WTC11 (cell line): ENCODE results near the gene RPS6KA2. TPM values are rescaled to one million over a fixed set of nuclear protein-coding genes. Genes with fewer than 3 reads are reported as not detected.

Source experiments
- ATAC-seq: fragments of 200-7000 bp; cut with Tn5 transposase; 2 replicates; pipeline ENCODE4 v1.10.0; 2021; ENCODE audit warnings: mild to moderate bottlenecking, moderate library complexity
- CTCF ChIA-PET: fragments of 300-600 bp; sonication (Branson Sonifier 250); formaldehyde crosslinking; loops from one replicate; lab custom pipeline; 2021; ENCODE audit warnings: antibody characterized with exemption; lab: Charles Lee
- POLR2A ChIA-PET: fragments of 350-600 bp; sonication (Branson Sonifier 250); formaldehyde crosslinking; loops from one replicate; lab custom pipeline; 2021; ENCODE audit warnings: antibody characterized with exemption; lab: Charles Lee
- DNase-seq: peaks from one replicate; pipeline ENCODE4 v3.0.0; 2021; ENCODE audit warnings: low spot score
- H3K27ac Mint-ChIP-seq: 2 replicates; pipeline ENCODE4 v1.8.0; 2021; ENCODE audit warnings: mixed read lengths
- H3K27me3 Mint-ChIP-seq: 2 replicates; pipeline ENCODE4 v1.8.0; 2021; ENCODE audit warnings: low read depth, mild to moderate bottlenecking, moderate library complexity, mixed read lengths
- H3K36me3 Mint-ChIP-seq: 2 replicates; pipeline ENCODE4 v1.8.0; 2021; ENCODE audit warnings: mixed read lengths
- H3K4me1 Mint-ChIP-seq: 2 replicates; pipeline ENCODE4 v1.8.0; 2022; ENCODE audit warnings: mixed read lengths
- H3K4me3 Mint-ChIP-seq: 2 replicates; pipeline ENCODE4 v1.8.0; 2021; ENCODE audit warnings: mild to moderate bottlenecking, moderate library complexity, mixed read lengths
- H3K9me3 Mint-ChIP-seq: 2 replicates; pipeline ENCODE4 v1.8.0; 2021; ENCODE audit warnings: mixed read lengths
- CBFB ChIP-seq: sonication (generic); formaldehyde crosslinking; IDR thresholded peaks from 2 replicates; pipeline ENCODE4 v1.8.1; 2022; ENCODE audit warnings: mild to moderate bottlenecking, low read depth, missing genetic modification reagents
- CREM ChIP-seq: sonication (generic); formaldehyde crosslinking; IDR thresholded peaks from 2 replicates; pipeline ENCODE4 v1.8.1; 2022; ENCODE audit warnings: mild to moderate bottlenecking, missing genetic modification reagents, moderate library complexity
- FOXK1 ChIP-seq: sonication (generic); formaldehyde crosslinking; IDR thresholded peaks from 2 replicates; pipeline ENCODE4 v1.8.0; 2022; ENCODE audit warnings: mild to moderate bottlenecking, moderate library complexity, missing genetic modification reagents
- HMGA2 ChIP-seq: fragments of 250-450 bp; sonication (Bioruptor Pico); IDR thresholded peaks from 2 replicates; pipeline ENCODE4 v1.4.0; 2021; ENCODE audit warnings: mild to moderate bottlenecking, moderate library complexity
- IRF2 ChIP-seq: sonication (generic); formaldehyde crosslinking; IDR thresholded peaks from 2 replicates; pipeline ENCODE4 v1.8.0; 2022; ENCODE audit warnings: low read depth, missing genetic modification reagents, borderline replicate concordance
- JUN ChIP-seq: sonication (generic); formaldehyde crosslinking; IDR thresholded peaks from 2 replicates; pipeline ENCODE4 v1.8.0; 2023; ENCODE audit warnings: mild to moderate bottlenecking, missing genetic modification reagents
- MYBL2 ChIP-seq: sonication (generic); formaldehyde crosslinking; IDR thresholded peaks from 2 replicates; pipeline ENCODE4 v1.8.1; 2023; ENCODE audit warnings: mild to moderate bottlenecking, moderate library complexity, missing genetic modification reagents
- NR2C2 ChIP-seq: sonication (generic); formaldehyde crosslinking; IDR thresholded peaks from 2 replicates; pipeline ENCODE4 v1.8.0; 2022; ENCODE audit warnings: mild to moderate bottlenecking, missing genetic modification reagents
- PRRX2 ChIP-seq: fragments of 250-450 bp; sonication (Bioruptor Pico); IDR thresholded peaks from 2 replicates; pipeline ENCODE4 v1.8.0; 2021; ENCODE audit warnings: mild to moderate bottlenecking
- RELA ChIP-seq: sonication (generic); formaldehyde crosslinking; IDR thresholded peaks from 2 replicates; pipeline ENCODE4 v1.8.1; 2022; ENCODE audit warnings: missing genetic modification reagents, mild to moderate bottlenecking, borderline replicate concordance
- SMAD3 ChIP-seq: sonication (generic); formaldehyde crosslinking; IDR thresholded peaks from 2 replicates; pipeline ENCODE4 v1.8.0; 2022; ENCODE audit warnings: missing genetic modification reagents, mild to moderate bottlenecking, borderline replicate concordance
- SOX15 ChIP-seq: fragments of 250-450 bp; sonication (Bioruptor Pico); IDR thresholded peaks from 2 replicates; pipeline ENCODE4 v1.9.0; 2021; ENCODE audit warnings: mild to moderate bottlenecking
- ZBTB21 ChIP-seq: sonication (generic); formaldehyde crosslinking; IDR thresholded peaks from 2 replicates; pipeline ENCODE4 v1.8.1; 2023; ENCODE audit warnings: mild to moderate bottlenecking, missing genetic modification reagents, borderline replicate concordance
- ZNF121 ChIP-seq: sonication (generic); formaldehyde crosslinking; IDR thresholded peaks from 2 replicates; pipeline ENCODE4 v1.8.0; 2023; ENCODE audit warnings: missing genetic modification reagents
- ZNF263 ChIP-seq: sonication (generic); formaldehyde crosslinking; IDR thresholded peaks from 2 replicates; pipeline ENCODE4 v1.8.1; 2022; ENCODE audit warnings: low read depth, mild to moderate bottlenecking, moderate library complexity, missing genetic modification reagents
- total RNA-seq: library from RNA; stranded (reverse); gene quantifications from 3 replicates; pipeline ENCODE4 v1.2.3, GENCODE V29; 2021
- TF ChIP-seq, protein P1 (sequence below): sonication (generic); formaldehyde crosslinking; IDR thresholded peaks from 2 replicates; pipeline ENCODE4 v1.8.0; 2022; ENCODE audit warnings: mild to moderate bottlenecking, missing genetic modification reagents
- TF ChIP-seq, protein P2 (sequence below): sonication (generic); formaldehyde crosslinking; IDR thresholded peaks from 2 replicates; pipeline ENCODE4 v1.8.1; 2023; ENCODE audit warnings: mild to moderate bottlenecking, missing genetic modification reagents
- TF ChIP-seq, protein P3 (sequence below): sonication (generic); formaldehyde crosslinking; conservative IDR thresholded peaks from 2 replicates; pipeline ENCODE4 v1.8.1; 2022; ENCODE audit warnings: mild to moderate bottlenecking, missing genetic modification reagents
- TF ChIP-seq, protein P4 (sequence below): fragments of 250-450 bp; sonication (Bioruptor Pico); IDR thresholded peaks from 2 replicates; pipeline ENCODE4 v1.9.0; 2021; ENCODE audit warnings: moderate library complexity, mild to moderate bottlenecking, inconsistent platforms, borderline replicate concordance
- TF ChIP-seq, protein P5 (sequence below): fragments of 250-450 bp; sonication (Bioruptor Pico); IDR thresholded peaks from 2 replicates; pipeline ENCODE4 v1.9.0; 2021; ENCODE audit warnings: mild to moderate bottlenecking
- TF ChIP-seq, protein P6 (sequence below): sonication (generic); formaldehyde crosslinking; conservative IDR thresholded peaks from 2 replicates; pipeline ENCODE4 v1.8.1; 2023; ENCODE audit warnings: mild to moderate bottlenecking, low read depth, missing genetic modification reagents, moderate library complexity
- TF ChIP-seq, protein P7 (sequence below): sonication (generic); formaldehyde crosslinking; IDR thresholded peaks from 2 replicates; pipeline ENCODE4 v1.8.0; 2023; ENCODE audit warnings: missing genetic modification reagents, mild to moderate bottlenecking, borderline replicate concordance

Gene RPS6KA2
- total RNA-seq, 1 experiment from 2014 or later, result 24.2 TPM

DNA sequence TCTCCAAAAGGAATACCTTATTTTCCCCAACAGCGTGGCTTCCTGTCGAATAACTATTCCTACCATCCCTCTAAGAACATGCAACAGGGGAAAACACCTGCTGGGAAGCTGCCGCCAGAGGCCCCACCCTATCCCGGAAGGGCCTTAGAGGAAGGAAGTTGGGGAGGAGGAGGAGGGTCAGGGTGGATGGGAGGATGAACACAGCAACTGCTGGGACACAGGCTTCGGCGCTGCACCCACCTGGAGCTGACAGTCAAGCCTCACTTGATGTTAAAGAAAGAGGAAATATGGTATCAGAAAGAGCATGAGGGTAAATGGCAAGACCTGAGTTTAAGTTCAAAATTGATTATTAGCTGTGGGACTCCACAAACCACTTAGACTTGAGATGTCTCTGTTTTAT is 36.5 kb upstream of the RPS6KA2 start:
- ChIA-PET POLR2A (no interaction called here), CTCF (interaction anchor here (0.5 kb wide), 1 partner anchor 36 kb away, joined by 3 read pairs; no protein-coding TSS in a partner anchor)
- H3K36me3 Mint-ChIP-seq, result no peaks in the 10 kb centered on the region
- peaks cover 3% of the 10 kb centered on the region for H3K27me3 Mint-ChIP-seq
- peaks cover 11% of the 10 kb centered on the region for H3K4me1 Mint-ChIP-seq
- no peak for TF ChIP-seq ZNF263 (CRISPR knock-in tag)
- no peak for ATAC-seq
- DNase-seq, result no peak
- H3K9me3 Mint-ChIP-seq, result no peaks in the 10 kb centered on the region
- no peak overlapping the region for H3K27ac Mint-ChIP-seq
- no peak overlapping the region for H3K4me3 Mint-ChIP-seq

DNA sequence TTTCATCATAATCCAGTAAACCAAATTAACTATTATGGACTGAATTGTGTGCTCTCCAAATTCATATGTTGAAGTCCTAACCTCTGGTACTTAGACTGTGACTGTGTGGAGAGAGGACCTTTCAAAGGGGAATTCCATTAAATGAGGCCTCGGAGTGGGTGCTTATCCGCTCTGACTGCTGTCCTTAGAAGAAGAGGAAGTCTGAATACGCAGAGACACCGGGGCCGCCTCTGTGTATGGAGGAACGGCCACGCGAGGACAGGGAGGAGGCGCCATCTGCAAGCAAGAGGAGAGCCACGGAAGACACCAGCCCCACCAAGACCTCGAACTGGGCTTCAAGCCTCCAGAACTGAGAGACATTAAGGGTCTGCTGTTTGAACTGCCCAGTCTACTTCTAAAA is 35.6 kb upstream of the RPS6KA2 start:
- H3K27ac Mint-ChIP-seq, result no peak overlapping the region
- ATAC-seq, result no peak
- H3K4me3 Mint-ChIP-seq, result no peak overlapping the region
- no peak for TF ChIP-seq ZBTB21 (CRISPR knock-in tag)
- TF ChIP-seq, protein P1, sequence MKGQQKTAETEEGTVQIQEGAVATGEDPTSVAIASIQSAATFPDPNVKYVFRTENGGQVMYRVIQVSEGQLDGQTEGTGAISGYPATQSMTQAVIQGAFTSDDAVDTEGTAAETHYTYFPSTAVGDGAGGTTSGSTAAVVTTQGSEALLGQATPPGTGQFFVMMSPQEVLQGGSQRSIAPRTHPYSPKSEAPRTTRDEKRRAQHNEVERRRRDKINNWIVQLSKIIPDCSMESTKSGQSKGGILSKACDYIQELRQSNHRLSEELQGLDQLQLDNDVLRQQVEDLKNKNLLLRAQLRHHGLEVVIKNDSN, result no peak
- TF ChIP-seq RELA (CRISPR knock-in tag), result no peak
- no peak for TF ChIP-seq CREM (CRISPR knock-in tag)
- no peak for TF ChIP-seq FOXK1 (CRISPR knock-in tag)
- TF ChIP-seq, protein P2, sequence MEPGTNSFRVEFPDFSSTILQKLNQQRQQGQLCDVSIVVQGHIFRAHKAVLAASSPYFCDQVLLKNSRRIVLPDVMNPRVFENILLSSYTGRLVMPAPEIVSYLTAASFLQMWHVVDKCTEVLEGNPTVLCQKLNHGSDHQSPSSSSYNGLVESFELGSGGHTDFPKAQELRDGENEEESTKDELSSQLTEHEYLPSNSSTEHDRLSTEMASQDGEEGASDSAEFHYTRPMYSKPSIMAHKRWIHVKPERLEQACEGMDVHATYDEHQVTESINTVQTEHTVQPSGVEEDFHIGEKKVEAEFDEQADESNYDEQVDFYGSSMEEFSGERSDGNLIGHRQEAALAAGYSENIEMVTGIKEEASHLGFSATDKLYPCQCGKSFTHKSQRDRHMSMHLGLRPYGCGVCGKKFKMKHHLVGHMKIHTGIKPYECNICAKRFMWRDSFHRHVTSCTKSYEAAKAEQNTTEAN, result no peak
- TF ChIP-seq, protein P3, sequence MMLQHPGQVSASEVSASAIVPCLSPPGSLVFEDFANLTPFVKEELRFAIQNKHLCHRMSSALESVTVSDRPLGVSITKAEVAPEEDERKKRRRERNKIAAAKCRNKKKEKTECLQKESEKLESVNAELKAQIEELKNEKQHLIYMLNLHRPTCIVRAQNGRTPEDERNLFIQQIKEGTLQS, result no peak
- no peak for TF ChIP-seq PRRX2
- TF ChIP-seq SOX15 (CRISPR knock-in tag), result no peak
- TF ChIP-seq CBFB (CRISPR knock-in tag), result no peak
- DNase-seq, result no peak
- peaks cover 14% of the 10 kb centered on the region for H3K4me1 Mint-ChIP-seq
- H3K27me3 Mint-ChIP-seq, result peaks cover 3% of the 10 kb centered on the region
- ChIA-PET CTCF (no interaction called here), POLR2A (no interaction called here)
- H3K36me3 Mint-ChIP-seq, result no peaks in the 10 kb centered on the region
- H3K9me3 Mint-ChIP-seq, result no peaks in the 10 kb centered on the region

DNA sequence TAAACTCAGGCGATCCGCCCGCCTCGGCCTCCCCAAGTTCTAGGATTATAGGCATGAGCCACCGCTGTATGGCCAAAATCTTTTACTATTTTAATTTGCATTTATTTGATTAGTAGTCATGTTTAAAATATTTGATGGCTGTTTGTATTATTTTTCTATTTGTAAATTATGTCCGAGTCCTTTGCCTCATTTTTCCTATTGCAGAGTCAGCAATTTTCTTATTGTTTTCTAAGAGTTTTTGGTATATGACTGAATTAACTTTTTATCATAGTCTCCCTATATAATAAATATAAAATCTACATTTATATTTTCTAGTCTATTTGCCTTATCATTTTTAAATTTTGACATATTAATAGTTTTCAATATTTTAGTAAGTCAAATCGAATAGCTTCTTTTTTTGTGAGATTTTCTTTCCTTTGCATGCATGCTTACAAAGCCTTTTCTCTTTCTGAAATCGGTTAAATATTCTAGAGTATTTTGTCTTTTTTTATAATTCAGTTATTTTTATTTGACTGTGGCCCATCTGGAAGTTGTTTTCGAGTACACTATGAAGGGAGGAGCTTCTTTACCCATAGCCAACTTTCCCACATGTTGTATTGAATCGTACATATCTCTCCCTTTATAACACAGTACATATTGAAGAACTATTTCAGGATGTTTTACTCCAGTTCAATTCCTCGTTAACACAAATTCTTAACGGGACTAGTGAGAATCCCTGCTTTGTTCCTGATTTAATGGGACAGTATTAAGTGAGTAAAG is 34.5 kb upstream of the RPS6KA2 start:
- Mint-ChIP-seq H3K4me1 (peaks cover 24% of the 10 kb centered on the region), H3K27me3 (no peaks in the 10 kb centered on the region; the same call in none of the 2 replicates), H3K4me3 (no peak overlapping the region), H3K36me3 (no peaks in the 10 kb centered on the region), H3K27ac (no peak overlapping the region), H3K9me3 (no peaks in the 10 kb centered on the region)
- DNase-seq, result no peak
- CTCF ChIA-PET, result no interaction called here
- POLR2A ChIA-PET, result no interaction called here
- ATAC-seq, result no peak
- TF ChIP-seq, protein P4, sequence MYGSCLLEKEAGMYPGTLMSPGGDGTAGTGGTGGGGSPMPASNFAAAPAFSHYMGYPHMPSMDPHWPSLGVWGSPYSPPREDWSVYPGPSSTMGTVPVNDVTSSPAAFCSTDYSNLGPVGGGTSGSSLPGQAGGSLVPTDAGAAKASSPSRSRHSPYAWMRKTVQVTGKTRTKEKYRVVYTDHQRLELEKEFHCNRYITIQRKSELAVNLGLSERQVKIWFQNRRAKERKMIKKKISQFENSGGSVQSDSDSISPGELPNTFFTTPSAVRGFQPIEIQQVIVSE (CRISPR knock-in tag), result no peak
- TF ChIP-seq, protein P5, sequence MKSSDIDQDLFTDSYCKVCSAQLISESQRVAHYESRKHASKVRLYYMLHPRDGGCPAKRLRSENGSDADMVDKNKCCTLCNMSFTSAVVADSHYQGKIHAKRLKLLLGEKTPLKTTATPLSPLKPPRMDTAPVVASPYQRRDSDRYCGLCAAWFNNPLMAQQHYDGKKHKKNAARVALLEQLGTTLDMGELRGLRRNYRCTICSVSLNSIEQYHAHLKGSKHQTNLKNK (CRISPR knock-in tag), result no peak
- TF ChIP-seq, protein P6, sequence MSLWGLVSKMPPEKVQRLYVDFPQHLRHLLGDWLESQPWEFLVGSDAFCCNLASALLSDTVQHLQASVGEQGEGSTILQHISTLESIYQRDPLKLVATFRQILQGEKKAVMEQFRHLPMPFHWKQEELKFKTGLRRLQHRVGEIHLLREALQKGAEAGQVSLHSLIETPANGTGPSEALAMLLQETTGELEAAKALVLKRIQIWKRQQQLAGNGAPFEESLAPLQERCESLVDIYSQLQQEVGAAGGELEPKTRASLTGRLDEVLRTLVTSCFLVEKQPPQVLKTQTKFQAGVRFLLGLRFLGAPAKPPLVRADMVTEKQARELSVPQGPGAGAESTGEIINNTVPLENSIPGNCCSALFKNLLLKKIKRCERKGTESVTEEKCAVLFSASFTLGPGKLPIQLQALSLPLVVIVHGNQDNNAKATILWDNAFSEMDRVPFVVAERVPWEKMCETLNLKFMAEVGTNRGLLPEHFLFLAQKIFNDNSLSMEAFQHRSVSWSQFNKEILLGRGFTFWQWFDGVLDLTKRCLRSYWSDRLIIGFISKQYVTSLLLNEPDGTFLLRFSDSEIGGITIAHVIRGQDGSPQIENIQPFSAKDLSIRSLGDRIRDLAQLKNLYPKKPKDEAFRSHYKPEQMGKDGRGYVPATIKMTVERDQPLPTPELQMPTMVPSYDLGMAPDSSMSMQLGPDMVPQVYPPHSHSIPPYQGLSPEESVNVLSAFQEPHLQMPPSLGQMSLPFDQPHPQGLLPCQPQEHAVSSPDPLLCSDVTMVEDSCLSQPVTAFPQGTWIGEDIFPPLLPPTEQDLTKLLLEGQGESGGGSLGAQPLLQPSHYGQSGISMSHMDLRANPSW (CRISPR knock-in tag), result no peak
- TF ChIP-seq NR2C2, result no peak
- TF ChIP-seq SMAD3 (CRISPR knock-in tag), result no peak
- TF ChIP-seq ZNF121 (CRISPR knock-in tag), result no peak
- TF ChIP-seq JUN (CRISPR knock-in tag), result no peak
- TF ChIP-seq, protein P7, sequence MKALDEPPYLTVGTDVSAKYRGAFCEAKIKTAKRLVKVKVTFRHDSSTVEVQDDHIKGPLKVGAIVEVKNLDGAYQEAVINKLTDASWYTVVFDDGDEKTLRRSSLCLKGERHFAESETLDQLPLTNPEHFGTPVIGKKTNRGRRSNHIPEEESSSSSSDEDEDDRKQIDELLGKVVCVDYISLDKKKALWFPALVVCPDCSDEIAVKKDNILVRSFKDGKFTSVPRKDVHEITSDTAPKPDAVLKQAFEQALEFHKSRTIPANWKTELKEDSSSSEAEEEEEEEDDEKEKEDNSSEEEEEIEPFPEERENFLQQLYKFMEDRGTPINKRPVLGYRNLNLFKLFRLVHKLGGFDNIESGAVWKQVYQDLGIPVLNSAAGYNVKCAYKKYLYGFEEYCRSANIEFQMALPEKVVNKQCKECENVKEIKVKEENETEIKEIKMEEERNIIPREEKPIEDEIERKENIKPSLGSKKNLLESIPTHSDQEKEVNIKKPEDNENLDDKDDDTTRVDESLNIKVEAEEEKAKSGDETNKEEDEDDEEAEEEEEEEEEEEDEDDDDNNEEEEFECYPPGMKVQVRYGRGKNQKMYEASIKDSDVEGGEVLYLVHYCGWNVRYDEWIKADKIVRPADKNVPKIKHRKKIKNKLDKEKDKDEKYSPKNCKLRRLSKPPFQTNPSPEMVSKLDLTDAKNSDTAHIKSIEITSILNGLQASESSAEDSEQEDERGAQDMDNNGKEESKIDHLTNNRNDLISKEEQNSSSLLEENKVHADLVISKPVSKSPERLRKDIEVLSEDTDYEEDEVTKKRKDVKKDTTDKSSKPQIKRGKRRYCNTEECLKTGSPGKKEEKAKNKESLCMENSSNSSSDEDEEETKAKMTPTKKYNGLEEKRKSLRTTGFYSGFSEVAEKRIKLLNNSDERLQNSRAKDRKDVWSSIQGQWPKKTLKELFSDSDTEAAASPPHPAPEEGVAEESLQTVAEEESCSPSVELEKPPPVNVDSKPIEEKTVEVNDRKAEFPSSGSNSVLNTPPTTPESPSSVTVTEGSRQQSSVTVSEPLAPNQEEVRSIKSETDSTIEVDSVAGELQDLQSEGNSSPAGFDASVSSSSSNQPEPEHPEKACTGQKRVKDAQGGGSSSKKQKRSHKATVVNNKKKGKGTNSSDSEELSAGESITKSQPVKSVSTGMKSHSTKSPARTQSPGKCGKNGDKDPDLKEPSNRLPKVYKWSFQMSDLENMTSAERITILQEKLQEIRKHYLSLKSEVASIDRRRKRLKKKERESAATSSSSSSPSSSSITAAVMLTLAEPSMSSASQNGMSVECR (CRISPR knock-in tag), result no peak
- TF ChIP-seq MYBL2 (CRISPR knock-in tag), result no peak
- no peak for TF ChIP-seq IRF2 (CRISPR knock-in tag)
- no peak for TF ChIP-seq HMGA2 (CRISPR knock-in tag)
